Inflammatory macrophage treated with lipopolysaccharide for 4 hours (primary cell): ENCODE results near the gene CCNL1.
"Not testable (repeated sequence)": the region's sequence is repeated elsewhere in the genome, so short reads cannot be mapped to it uniquely, and the experiment has no call there.

Experiments
- DNase-seq: peaks from one replicate; pipeline ENCODE4 v3.0.0-alpha.2; 2020

Gene CCNL1

GRCh38 chr3:157159762-157160657 is at the start of gene CCNL1:
Gene CCNL1 (minus strand): TSS chr3:157160147. CDS start chr3:157160094, 53 bp downstream.
- DNase-seq, result peak; percentile 98

GRCh38 chr3:157204880-157205279 is 44.9 kb upstream of the CCNL1 start:
- no peak for DNase-seq

- DNase-seq, result peak; percentile 53
Observed at GRCh38 chr3:157204431-157204830, 44.5 kb upstream of the CCNL1 start.

GRCh38 chr3:157201648-157202278 is 41.8 kb upstream of the CCNL1 start:
- DNase-seq, result peak; percentile 63

- no peak for DNase-seq
Observed at GRCh38 chr3:157199841-157200240, 39.9 kb upstream of the CCNL1 start.

GRCh38 chr3:157195965-157196364 is 36.0 kb upstream of the CCNL1 start:
- no peak for DNase-seq

- DNase-seq, result not testable (repeated sequence)
Observed at GRCh38 chr3:157191149-157191548, 31.2 kb upstream of the CCNL1 start.

- peak; percentile 46 for DNase-seq
Observed at GRCh38 chr3:157190380-157190872, 30.5 kb upstream of the CCNL1 start.

- no peak for DNase-seq
Observed at GRCh38 chr3:157188391-157188790, 28.4 kb upstream of the CCNL1 start.

- peak; percentile 9 for DNase-seq
Observed at GRCh38 chr3:157182879-157183278, 22.9 kb upstream of the CCNL1 start.

GRCh38 chr3:157180262-157180661 is 20.3 kb upstream of the CCNL1 start:
- DNase-seq, result no peak

GRCh38 chr3:157179365-157179803 is 19.4 kb upstream of the CCNL1 start:
- DNase-seq, result no peak

- DNase-seq, result not testable (repeated sequence)
Observed at GRCh38 chr3:157178503-157179364, 18.8 kb upstream of the CCNL1 start.

- DNase-seq, result not testable (repeated sequence)
Observed at GRCh38 chr3:157177801-157178453, 18.0 kb upstream of the CCNL1 start.

GRCh38 chr3:157176934-157177333 is 17.0 kb upstream of the CCNL1 start:
- DNase-seq, result no peak

- peak; percentile 77 for DNase-seq
Observed at GRCh38 chr3:157175691-157176507, 16.0 kb upstream of the CCNL1 start.

GRCh38 chr3:157174649-157175498 is 14.9 kb upstream of the CCNL1 start:
- DNase-seq, result peak; percentile 100

GRCh38 chr3:157174290-157174648 is 14.3 kb upstream of the CCNL1 start:
- no peak for DNase-seq

GRCh38 chr3:157173343-157173742 is 13.4 kb upstream of the CCNL1 start:
- DNase-seq, result not testable (repeated sequence)

- no peak for DNase-seq
Observed at GRCh38 chr3:157172746-157173145, 12.8 kb upstream of the CCNL1 start.
